T1000 (cell line): ENCODE results near the gene IDH3G.

Source experiments
- DNase-seq: peaks from one replicate; lab custom pipeline; 2025; ENCODE audit warnings: mixed read lengths; lab: John Stamatoyannopoulos, UW

Gene IDH3G

GRCh38 chrX:153816831-153817690 is 22.9 kb upstream of the IDH3G start:
- DNase-seq, result no peak

GRCh38 chrX:153814591-153815315 is 20.6 kb upstream of the IDH3G start:
- no peak for DNase-seq

GRCh38 chrX:153813161-153813560 is 19.0 kb upstream of the IDH3G start:
- no peak for DNase-seq

- no peak for DNase-seq
These were observed 18.0 kb upstream of the IDH3G start for GRCh38 chrX:153812220-153812619.

GRCh38 chrX:153807976-153808375 is 13.8 kb upstream of the IDH3G start:
- DNase-seq, result no peak

GRCh38 chrX:153806999-153807575 is 12.9 kb upstream of the IDH3G start:
- DNase-seq, result no peak

GRCh38 chrX:153805436-153805835 is 11.3 kb upstream of the IDH3G start:
- no peak for DNase-seq

- no peak for DNase-seq
These were observed 10.4 kb upstream of the IDH3G start for GRCh38 chrX:153804621-153805020.

- DNase-seq, result no peak
These were observed 10.0 kb upstream of the IDH3G start for GRCh38 chrX:153804100-153804595.

- no peak for DNase-seq
These were observed 9.3 kb upstream of the IDH3G start for GRCh38 chrX:153803211-153804099.

- no peak for DNase-seq
These were observed 8.4 kb upstream of the IDH3G start for GRCh38 chrX:153802513-153803045.

- DNase-seq, result no peak
These were observed 7.5 kb upstream of the IDH3G start for GRCh38 chrX:153801669-153802068.

GRCh38 chrX:153800746-153801145 is 6.6 kb upstream of the IDH3G start:
- no peak for DNase-seq

- no peak for DNase-seq
These were observed 6.1 kb upstream of the IDH3G start for GRCh38 chrX:153800177-153800722.

GRCh38 chrX:153799326-153799725 is 5.2 kb upstream of the IDH3G start:
- DNase-seq, result no peak

- DNase-seq, result no peak
These were observed 3.3 kb upstream of the IDH3G start for GRCh38 chrX:153797415-153798015.

- DNase-seq, result no peak
These were observed 982 bp upstream of the IDH3G start for GRCh38 chrX:153794897-153795816.

GRCh38 chrX:153793291-153793690 is 884 bp downstream of the IDH3G start:
- no peak for DNase-seq

- no peak for DNase-seq
These were observed 1.8 kb downstream of the IDH3G start for GRCh38 chrX:153792368-153792767.
